Activated naive CD8-positive, alpha-beta T cell (primary cell): ENCODE measurements around the gene MGP.
A peak's percentile ranks its signal among the peaks of the same experiment; 100 is the strongest.

Experiments
- H3K27ac Mint-ChIP-seq: one replicate; pipeline ENCODE4 v1.8.0; 2021; ENCODE audit warnings: mixed read lengths
- H3K27me3 Mint-ChIP-seq: one replicate; pipeline ENCODE4 v1.8.0; 2021; ENCODE audit warnings: mixed read lengths
- H3K36me3 Mint-ChIP-seq: one replicate; pipeline ENCODE4 v1.8.0; 2021; ENCODE audit warnings: mixed read lengths
- H3K4me1 Mint-ChIP-seq: one replicate; pipeline ENCODE4 v1.8.0; 2021; ENCODE audit warnings: low read depth, mixed read lengths
- H3K4me3 Mint-ChIP-seq: one replicate; pipeline ENCODE4 v1.8.0; 2021; ENCODE audit warnings: mild to moderate bottlenecking, mixed read lengths
- H3K9me3 Mint-ChIP-seq: one replicate; pipeline ENCODE4 v1.8.0; 2021; ENCODE audit warnings: low read depth, mixed read lengths

The MGP gene

GRCh38 chr12:14911131-14911530, 25.5 kb upstream of the MGP start:
- no peak overlapping the region for H3K4me3 Mint-ChIP-seq
- no peaks in the 10 kb centered on the region for H3K27me3 Mint-ChIP-seq
- peak overlapping the region; percentile 96 for H3K27ac Mint-ChIP-seq
- peaks cover 41% of the 10 kb centered on the region for H3K4me1 Mint-ChIP-seq
- H3K36me3 Mint-ChIP-seq = peaks cover 34% of the 10 kb centered on the region
- H3K9me3 Mint-ChIP-seq = peaks cover 3% of the 10 kb centered on the region

DNA sequence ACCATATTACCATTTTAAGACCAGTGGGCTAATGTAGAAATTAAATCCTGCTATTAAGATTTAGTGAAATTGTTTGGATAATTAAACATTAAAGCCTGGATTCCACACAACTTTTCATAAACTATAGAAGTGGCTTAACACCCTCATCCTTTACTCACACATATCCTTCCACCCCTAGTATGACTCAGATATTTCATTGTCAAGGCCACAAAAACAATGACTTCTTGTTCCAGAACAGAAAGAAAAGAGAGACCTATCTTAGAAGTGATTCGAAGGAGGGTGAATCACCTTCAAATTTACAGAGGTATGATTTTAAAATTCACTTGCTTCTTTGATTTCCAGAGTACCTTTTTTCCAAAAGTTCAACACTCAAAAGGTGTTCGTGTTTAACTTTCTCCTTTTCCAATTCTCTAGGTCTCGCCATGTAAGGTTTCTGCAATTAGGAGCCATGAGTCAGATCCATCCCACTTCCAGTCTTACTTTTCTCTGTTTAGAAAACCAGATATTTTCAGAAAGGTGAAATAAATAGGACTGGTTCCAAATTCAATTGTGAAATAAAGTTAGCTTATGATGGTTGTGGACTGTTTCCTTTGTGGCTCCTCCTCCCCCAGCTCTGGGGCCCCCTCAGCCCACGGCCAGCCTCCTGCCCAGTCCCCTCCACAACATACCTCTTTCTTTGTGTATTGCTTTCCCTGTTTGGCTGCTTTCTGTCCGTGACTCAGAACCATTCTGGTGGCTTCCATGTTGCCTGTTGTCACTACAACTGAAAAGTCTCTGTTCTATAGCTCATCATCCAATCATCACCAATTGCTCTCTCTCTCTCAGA, 24.6 kb upstream of the MGP start:
- no peaks in the 10 kb centered on the region for H3K27me3 Mint-ChIP-seq
- peaks cover 45% of the 10 kb centered on the region for H3K4me1 Mint-ChIP-seq
- peaks cover 37% of the 10 kb centered on the region for H3K36me3 Mint-ChIP-seq
- H3K9me3 Mint-ChIP-seq = peaks cover 3% of the 10 kb centered on the region
- peak overlapping the region; percentile 96 for H3K27ac Mint-ChIP-seq
- peak overlapping the region; percentile 61 for H3K4me3 Mint-ChIP-seq

DNA sequence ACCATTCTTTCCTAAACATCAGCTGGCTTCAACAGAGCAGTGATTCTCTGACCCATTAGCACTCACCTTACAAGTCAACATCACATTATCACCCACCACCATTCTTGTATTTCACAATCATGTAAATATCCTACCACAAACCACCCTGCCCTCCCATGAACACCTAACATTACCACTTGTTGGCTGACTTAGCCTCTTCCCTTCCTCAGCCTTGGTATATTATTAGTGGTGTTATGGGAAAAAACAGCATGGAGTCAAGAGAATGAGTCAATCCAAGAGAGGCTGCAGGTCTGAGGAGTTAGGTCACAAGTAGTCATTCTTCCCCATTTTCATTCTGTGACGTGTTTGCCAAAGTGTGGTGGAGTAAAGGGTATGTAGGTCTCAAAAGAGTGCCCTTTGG, 22.3 kb upstream of the MGP start:
- H3K36me3 Mint-ChIP-seq = peaks cover 33% of the 10 kb centered on the region
- no peaks in the 10 kb centered on the region for H3K27me3 Mint-ChIP-seq
- H3K9me3 Mint-ChIP-seq = peaks cover 3% of the 10 kb centered on the region
- peak overlapping the region; percentile 43 for H3K27ac Mint-ChIP-seq
- peaks cover 49% of the 10 kb centered on the region for H3K4me1 Mint-ChIP-seq
- no peak overlapping the region for H3K4me3 Mint-ChIP-seq

GRCh38 chr12:14906114-14906513, 20.5 kb upstream of the MGP start:
- H3K27me3 Mint-ChIP-seq = no peaks in the 10 kb centered on the region
- H3K36me3 Mint-ChIP-seq = peaks cover 27% of the 10 kb centered on the region
- H3K9me3 Mint-ChIP-seq = no peaks in the 10 kb centered on the region
- H3K4me3 Mint-ChIP-seq = no peak overlapping the region
- H3K27ac Mint-ChIP-seq = no peak overlapping the region
- H3K4me1 Mint-ChIP-seq = peaks cover 51% of the 10 kb centered on the region

DNA sequence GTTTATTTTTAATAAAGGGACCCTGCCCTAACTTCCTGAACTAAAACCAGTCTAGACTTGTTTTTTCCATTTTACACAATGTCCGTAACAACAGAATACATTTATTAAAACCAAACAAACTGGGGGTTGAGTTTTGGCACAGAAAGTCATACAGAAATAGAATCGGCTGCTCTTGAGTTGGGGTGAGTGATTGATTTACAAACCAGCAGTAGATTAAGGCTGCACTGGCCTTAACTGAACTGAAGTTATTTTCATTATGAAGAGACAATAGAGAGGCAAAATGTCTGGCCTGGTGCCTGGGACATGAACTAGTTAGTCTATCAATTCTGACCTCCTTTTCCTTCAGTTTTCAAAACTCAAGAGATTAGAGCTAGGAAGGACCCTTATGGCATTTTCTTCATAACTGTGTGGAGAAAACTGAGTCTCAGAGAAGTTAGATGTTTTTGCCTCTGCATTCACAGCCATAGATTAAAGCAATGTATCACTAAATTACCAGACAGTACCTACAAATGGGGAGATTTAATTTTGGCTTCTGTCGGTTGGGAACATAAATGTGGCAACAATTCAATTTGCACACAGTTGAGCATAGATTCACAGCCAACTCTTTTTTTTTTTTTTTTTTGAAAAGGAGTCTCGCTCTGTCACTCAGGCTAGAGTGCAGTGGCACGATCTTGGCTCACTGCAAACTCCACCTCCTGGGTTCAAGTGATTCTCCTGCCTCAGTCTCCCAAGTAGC, 19.8 kb upstream of the MGP start:
- Mint-ChIP-seq H3K4me3 (no peak overlapping the region), H3K27ac (no peak overlapping the region), H3K36me3 (peaks cover 24% of the 10 kb centered on the region)

GRCh38 chr12:14904854-14905253, 19.2 kb upstream of the MGP start:
- Mint-ChIP-seq H3K4me3 (no peak overlapping the region), H3K27me3 (no peaks in the 10 kb centered on the region), H3K9me3 (no peaks in the 10 kb centered on the region), H3K4me1 (peaks cover 39% of the 10 kb centered on the region), H3K27ac (no peak overlapping the region), H3K36me3 (peaks cover 27% of the 10 kb centered on the region)

More for the DNA sequence above, 19.8 kb upstream of the MGP start:
- Mint-ChIP-seq H3K9me3 (no peaks in the 10 kb centered on the region), H3K27me3 (no peaks in the 10 kb centered on the region), H3K4me1 (peaks cover 44% of the 10 kb centered on the region)

GRCh38 chr12:14903386-14904098, 17.9 kb upstream of the MGP start:
- peaks cover 30% of the 10 kb centered on the region for H3K4me1 Mint-ChIP-seq
- peaks cover 23% of the 10 kb centered on the region for H3K36me3 Mint-ChIP-seq
- no peak overlapping the region for H3K27ac Mint-ChIP-seq
- H3K9me3 Mint-ChIP-seq = no peaks in the 10 kb centered on the region
- H3K27me3 Mint-ChIP-seq = no peaks in the 10 kb centered on the region
- no peak overlapping the region for H3K4me3 Mint-ChIP-seq

DNA sequence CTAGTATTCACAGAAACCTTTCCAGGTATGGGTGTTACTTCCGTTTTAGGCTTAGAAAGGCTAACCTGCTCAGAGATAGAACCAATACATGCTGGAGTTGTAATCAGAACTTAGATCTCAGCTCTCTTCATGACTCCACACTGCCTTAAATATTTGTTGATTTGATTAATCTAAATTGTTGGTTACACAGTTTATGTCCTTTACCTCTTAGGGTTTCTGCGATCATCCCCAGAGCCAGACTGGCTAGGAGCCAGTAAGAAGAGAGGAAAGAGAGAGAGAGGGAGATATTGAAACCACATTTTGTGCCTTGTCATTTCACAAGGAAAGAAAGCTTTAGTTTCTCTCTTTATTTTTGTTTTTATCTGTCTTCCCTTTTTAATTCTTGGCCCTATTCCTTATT, 16.8 kb upstream of the MGP start:
- Mint-ChIP-seq H3K27me3 (no peaks in the 10 kb centered on the region), H3K4me3 (no peak overlapping the region), H3K4me1 (peaks cover 22% of the 10 kb centered on the region), H3K36me3 (peaks cover 13% of the 10 kb centered on the region), H3K27ac (no peak overlapping the region), H3K9me3 (no peaks in the 10 kb centered on the region)

DNA sequence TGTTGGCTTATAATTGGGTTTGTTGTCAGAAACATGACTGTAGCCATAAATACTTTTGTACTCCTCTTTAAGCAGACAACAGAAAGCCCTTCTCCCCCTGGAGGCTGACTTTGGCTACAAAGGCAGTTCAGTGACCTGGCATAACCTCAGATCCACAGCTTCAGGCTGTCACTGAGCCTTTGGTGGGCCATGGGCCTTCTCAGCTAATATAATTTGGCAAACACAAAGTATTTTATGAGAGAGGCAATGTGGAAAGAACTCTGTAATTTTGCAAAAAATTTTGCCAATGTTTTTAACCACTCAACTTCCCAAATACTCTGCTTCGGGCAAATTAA, 15.5 kb upstream of the MGP start:
- Mint-ChIP-seq H3K36me3 (peaks cover 12% of the 10 kb centered on the region), H3K27ac (no peak overlapping the region), H3K27me3 (no peaks in the 10 kb centered on the region), H3K4me1 (peaks cover 22% of the 10 kb centered on the region), H3K4me3 (no peak overlapping the region), H3K9me3 (no peaks in the 10 kb centered on the region)

- Mint-ChIP-seq H3K36me3 (peaks cover 10% of the 10 kb centered on the region), H3K9me3 (no peaks in the 10 kb centered on the region), H3K27ac (no peak overlapping the region), H3K4me3 (no peak overlapping the region), H3K27me3 (no peaks in the 10 kb centered on the region), H3K4me1 (peaks cover 20% of the 10 kb centered on the region)
Observed at GRCh38 chr12:14900521-14901227, 15.0 kb upstream of the MGP start.

DNA sequence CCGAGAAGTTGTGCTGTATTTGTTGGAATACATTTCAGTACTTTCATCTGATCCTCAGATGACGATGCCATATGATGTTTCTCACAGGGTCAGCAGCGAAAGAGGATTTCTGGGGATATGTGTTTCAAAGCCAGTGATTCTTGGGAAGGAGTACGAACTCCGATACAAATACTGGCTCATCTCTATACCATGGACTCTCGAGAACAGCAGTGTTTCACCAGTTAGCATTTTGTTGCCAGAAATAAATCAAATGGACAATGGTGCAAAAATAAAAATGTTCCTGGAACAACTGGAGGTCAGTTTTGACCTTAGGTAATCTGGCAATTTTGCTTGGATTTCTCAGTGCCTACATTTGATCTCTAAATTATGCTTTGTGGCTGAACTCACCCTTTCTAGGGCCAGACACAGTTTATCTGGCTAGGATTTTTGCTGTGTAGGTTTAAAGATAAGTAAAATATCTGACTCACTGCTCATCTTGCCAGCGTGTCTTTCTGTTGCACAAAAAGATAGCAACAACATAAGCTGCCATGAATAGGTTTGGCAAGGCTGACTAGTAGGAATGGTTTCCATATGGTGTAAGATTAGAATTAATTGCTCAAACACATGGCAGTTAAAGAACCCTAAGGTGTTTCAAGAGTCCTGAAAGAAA, 11.0 kb upstream of the MGP start:
- H3K9me3 Mint-ChIP-seq = no peaks in the 10 kb centered on the region
- H3K27me3 Mint-ChIP-seq = no peaks in the 10 kb centered on the region
- no peak overlapping the region for H3K4me3 Mint-ChIP-seq
- H3K27ac Mint-ChIP-seq = no peak overlapping the region
- H3K36me3 Mint-ChIP-seq = peaks cover 7% of the 10 kb centered on the region
- no peaks in the 10 kb centered on the region for H3K4me1 Mint-ChIP-seq

GRCh38 chr12:14893506-14894250, 8.0 kb upstream of the MGP start:
- Mint-ChIP-seq H3K4me3 (no peak overlapping the region), H3K9me3 (no peaks in the 10 kb centered on the region), H3K27ac (no peak overlapping the region), H3K36me3 (peaks cover 3% of the 10 kb centered on the region), H3K4me1 (no peaks in the 10 kb centered on the region), H3K27me3 (no peaks in the 10 kb centered on the region)

GRCh38 chr12:14892726-14893505, 7.3 kb upstream of the MGP start:
- no peaks in the 10 kb centered on the region for H3K27me3 Mint-ChIP-seq
- H3K36me3 Mint-ChIP-seq = peaks cover 3% of the 10 kb centered on the region
- no peaks in the 10 kb centered on the region for H3K4me1 Mint-ChIP-seq

More at GRCh38 chr12:14892726-14893505, 7.3 kb upstream of the MGP start:
- no peak overlapping the region for H3K4me3 Mint-ChIP-seq
- H3K27ac Mint-ChIP-seq = no peak overlapping the region
- H3K9me3 Mint-ChIP-seq = no peaks in the 10 kb centered on the region
